HepG2 (cell line): ENCODE results near the gene ZNF248. TPM values are rescaled to one million over a fixed set of nuclear protein-coding genes. Genes with fewer than 3 reads are reported as not detected.

Experiments used
- ATAC-seq: fragments of 200-7000 bp; cut with Tn5 transposase; 3 replicates; pipeline ENCODE4 v1.9.1; 2020; ENCODE audit warnings: mild to moderate bottlenecking, moderate library complexity
- BruUV-seq: library from RNA; stranded (reverse); fragments of 400-500 nt; replicated peaks from 2 replicates; lab custom pipeline; 2021; lab: Mats Ljungman, UMichigan
- CTCF ChIA-PET: fragments of 300-600 bp; formaldehyde crosslinking; extraction: SDS; loops from one replicate; lab custom pipeline; 2021; ENCODE audit warnings: low total read pairs, inconsistent platforms, low intra/inter-chr PET ratio; lab: Yijun Ruan, JAX
- POLR2A ChIA-PET: fragments of 350-600 bp; sonication (Branson Sonifier 250); formaldehyde crosslinking; loops from one replicate; lab custom pipeline; 2020; ENCODE audit warnings: antibody characterized with exemption, inconsistent platforms; lab: Yijun Ruan, JAX
- DNase-seq: peaks from one replicate; pipeline ENCODE4 v3.0.0-alpha.2; 2015; ENCODE audit warnings: low spot score
- FAIRE-seq: peaks from 3 replicates; lab custom pipeline; 2011; peaks lifted over from hg19 to GRCh38; lab: Jason Lieb, UNC
- H2AFZ ChIP-seq: one replicate; pipeline ENCODE4 v1.6.1; 2011; ENCODE audit warnings: low read length, inconsistent platforms
- H3K27ac ChIP-seq: fragments of 300-600 bp; 3 replicates; pipeline ENCODE4 v1.8.0; 2011; ENCODE audit warnings: mixed run types, mild to moderate bottlenecking, mixed read lengths, low read length, inconsistent platforms; ENCODE audit not compliant: insufficient read depth; ENCODE audit errors: extremely low read length
- H3K27me3 ChIP-seq, 2 experiments: fragments of 200-600 bp in 1 of 2; 2 replicates in 1 of 2; 3 replicates in 1 of 2; pipeline versions ENCODE4 v1.6.0 to v1.8.0; 2011; ENCODE audit warnings: low read length in 2 of 2, mild to moderate bottlenecking in 2 of 2, moderate library complexity in 2 of 2, inconsistent platforms in 1 of 2; ENCODE audit not compliant: insufficient read depth in 2 of 2, control insufficient read depth in 1 of 2
- H3K36me3 ChIP-seq, 2 experiments: fragments of 200-600 bp in 1 of 2; replicated peaks in 1 of 2; 2 replicates in 1 of 2; 3 replicates in 1 of 2; pipeline versions ENCODE4 v1.5.1 to v1.8.0; 2011; ENCODE audit warnings: low read length in 2 of 2, inconsistent platforms in 1 of 2; ENCODE audit not compliant: insufficient read depth in 2 of 2, control insufficient read depth in 1 of 2
- H3K4me1 ChIP-seq: 2 replicates; pipeline ENCODE4 v1.5.1; 2012; ENCODE audit warnings: low read length, inconsistent platforms; ENCODE audit not compliant: insufficient read depth
- H3K4me2 ChIP-seq: 2 replicates; pipeline ENCODE4 v1.6.0; 2011; ENCODE audit warnings: low read depth, low read length, inconsistent platforms
- H3K4me3 ChIP-seq, 3 experiments: fragments of 200-600 bp in 1 of 3; sonication (generic), shearing (Covaris generic) in 1 of 3; replicated peaks in 1 of 3; 2 replicates each; pipeline ENCODE4 v1.5.1; 2011 to 2016; ENCODE audit warnings: low read length in 3 of 3, inconsistent platforms in 2 of 3, low read depth in 2 of 3, mild to moderate bottlenecking in 2 of 3, control low read depth in 1 of 3, mixed read lengths in 1 of 3; ENCODE audit not compliant: insufficient read depth in 1 of 3
- H3K79me2 ChIP-seq: one replicate; pipeline ENCODE4 v1.6.1; 2011; ENCODE audit warnings: low read length, inconsistent platforms; ENCODE audit not compliant: insufficient read depth
- H3K9ac ChIP-seq: 2 replicates; pipeline ENCODE4 v1.6.0; 2011; ENCODE audit warnings: mild to moderate bottlenecking, low read depth, low read length, inconsistent platforms; ENCODE audit not compliant: insufficient read depth
- H3K9me3 ChIP-seq: 2 replicates; pipeline ENCODE4 v1.5.1; 2012; ENCODE audit warnings: mild to moderate bottlenecking, low read length
- H4K20me1 ChIP-seq: 2 replicates; pipeline ENCODE4 v1.6.0; 2011; ENCODE audit warnings: inconsistent platforms, mild to moderate bottlenecking, low read length, moderate library complexity; ENCODE audit not compliant: insufficient read depth
- ATRX ChIP-seq: sonication (generic); formaldehyde crosslinking; IDR thresholded peaks from 2 replicates; pipeline ENCODE4 v1.4.0; 2020; ENCODE audit warnings: missing genetic modification reagents, borderline replicate concordance
- CCDC6 ChIP-seq: sonication (generic); formaldehyde crosslinking; IDR thresholded peaks from 2 replicates; pipeline ENCODE4 v1.8.1; 2022; ENCODE audit warnings: mild to moderate bottlenecking, missing genetic modification reagents, moderate library complexity
- ELF1 ChIP-seq: sonication (generic); formaldehyde crosslinking; IDR thresholded peaks from 2 replicates; pipeline ENCODE4 v1.4.0; 2020; ENCODE audit warnings: missing genetic modification reagents
- ETV6 ChIP-seq: sonication (generic); formaldehyde crosslinking; conservative IDR thresholded peaks from 2 replicates; pipeline ENCODE4 v1.4.0; 2020; ENCODE audit warnings: missing genetic modification reagents
- ISL2 ChIP-seq: sonication (generic); formaldehyde crosslinking; IDR thresholded peaks from 2 replicates; pipeline ENCODE4 v1.5.0; 2020; ENCODE audit warnings: missing genetic modification reagents
- MAFF ChIP-seq: IDR thresholded peaks from 2 replicates; pipeline ENCODE4 v1.6.1; 2011; ENCODE audit warnings: low read depth, low read length, improper control_type of control experiment
- NAIF1 ChIP-seq: sonication (generic); formaldehyde crosslinking; IDR thresholded peaks from 2 replicates; pipeline ENCODE4 v1.5.0; 2020; ENCODE audit warnings: mild to moderate bottlenecking, missing genetic modification reagents, borderline replicate concordance
- TSC22D2 ChIP-seq: sonication (generic); formaldehyde crosslinking; IDR thresholded peaks from 2 replicates; pipeline ENCODE4 v1.5.1; 2020; ENCODE audit warnings: missing genetic modification reagents, mild to moderate bottlenecking, borderline replicate concordance
- ZBTB38 ChIP-seq: sonication (generic); formaldehyde crosslinking; IDR thresholded peaks from 2 replicates; pipeline ENCODE4 v1.5.1; 2020; ENCODE audit warnings: mild to moderate bottlenecking, missing genetic modification reagents
- ZFP36 ChIP-seq: fragments of 150-350 bp; IDR thresholded peaks from 2 replicates; pipeline ENCODE4 v1.6.1; 2018; ENCODE audit warnings: borderline replicate concordance, low read length, low read depth; ENCODE audit not compliant: partially characterized antibody
- ZNF317 ChIP-seq: sonication (generic); formaldehyde crosslinking; IDR thresholded peaks from 2 replicates; pipeline ENCODE4 v1.5.0; 2020; ENCODE audit warnings: mild to moderate bottlenecking, missing genetic modification reagents
- ZNF549 ChIP-seq: sonication (generic); formaldehyde crosslinking; IDR thresholded peaks from 2 replicates; pipeline ENCODE4 v1.5.0; 2020; ENCODE audit warnings: missing genetic modification reagents
- ZNF660 ChIP-seq: sonication (generic); formaldehyde crosslinking; IDR thresholded peaks from 2 replicates; pipeline ENCODE4 v1.5.1; 2020; ENCODE audit warnings: mild to moderate bottlenecking, low read depth, missing genetic modification reagents, borderline replicate concordance
- WGBS: methylation state at CpG from one replicate; pipeline ENCODE4 v1.1.6; 2017; ENCODE audit warnings: low lambda C conversion rate; 5-methylcytosine and 5-hydroxymethylcytosine counted together
- in situ Hi-C: cut with HindIII; loops from 2 replicates; pipeline ENCODE4 v1.10.0; 2017; ENCODE audit warnings: low pct_unique_long_range_greater_than_20kb; ENCODE audit not compliant: extremely low pct_ligation_motif_present
- intact Hi-C: fragments of 100-400 bp; cut with micrococcal nuclease; formaldehyde crosslinking; loops from one replicate; pipeline ENCODE4 v1.10.0; 2022; ENCODE audit not compliant: unreplicated experiment
- polyA plus RNA-seq, 8 experiments: library from polyadenylated mRNA; depleted of rRNA in 3 of 8; stranded (reverse) in 7 of 8; unstranded in 1 of 8; fragments of >200 nt; fragmentation: Illumina TruSeq in 4 of 8; extraction: Trizol in 4 of 8; gene quantifications; 2 replicates each; pipeline versions ENCODE4 v1.2.1 to v1.2.3, GENCODE V29; 2011 to 2016; ENCODE audit warnings: low read depth in 4 of 8, missing spikeins in 1 of 8, mixed read lengths in 1 of 8; ENCODE audit not compliant: insufficient read depth in 1 of 8
- total RNA-seq, 5 experiments: library from RNA; depleted of rRNA; stranded (reverse); fragments of >200 nt; fragmentation: Illumina TruSeq; extraction: Trizol; gene quantifications; 2 replicates each; pipeline ENCODE4 v1.2.3, GENCODE V29; 2016; ENCODE audit warnings: low read depth in 1 of 5
- TF ChIP-seq, protein P1 (sequence below): sonication (generic); formaldehyde crosslinking; IDR thresholded peaks from 2 replicates; pipeline ENCODE4 v1.4.0; 2020; ENCODE audit warnings: low read depth, missing genetic modification reagents
- TF ChIP-seq, protein P2 (sequence below): sonication (generic); formaldehyde crosslinking; IDR thresholded peaks from 2 replicates; pipeline ENCODE4 v1.8.0; 2022; ENCODE audit warnings: mild to moderate bottlenecking, missing genetic modification reagents, moderate library complexity
- TF ChIP-seq, protein P3 (sequence below): sonication (generic); formaldehyde crosslinking; IDR thresholded peaks from 2 replicates; pipeline ENCODE4 v1.5.0; 2020; ENCODE audit warnings: missing genetic modification reagents

Gene ZNF248
- total and polyA plus RNA-seq, 2 of the 13 experiments (the other 11 are each of a cell fraction or from before 2014, with no cell fraction given) = 12.8 to 13.3 TPM

DNA sequence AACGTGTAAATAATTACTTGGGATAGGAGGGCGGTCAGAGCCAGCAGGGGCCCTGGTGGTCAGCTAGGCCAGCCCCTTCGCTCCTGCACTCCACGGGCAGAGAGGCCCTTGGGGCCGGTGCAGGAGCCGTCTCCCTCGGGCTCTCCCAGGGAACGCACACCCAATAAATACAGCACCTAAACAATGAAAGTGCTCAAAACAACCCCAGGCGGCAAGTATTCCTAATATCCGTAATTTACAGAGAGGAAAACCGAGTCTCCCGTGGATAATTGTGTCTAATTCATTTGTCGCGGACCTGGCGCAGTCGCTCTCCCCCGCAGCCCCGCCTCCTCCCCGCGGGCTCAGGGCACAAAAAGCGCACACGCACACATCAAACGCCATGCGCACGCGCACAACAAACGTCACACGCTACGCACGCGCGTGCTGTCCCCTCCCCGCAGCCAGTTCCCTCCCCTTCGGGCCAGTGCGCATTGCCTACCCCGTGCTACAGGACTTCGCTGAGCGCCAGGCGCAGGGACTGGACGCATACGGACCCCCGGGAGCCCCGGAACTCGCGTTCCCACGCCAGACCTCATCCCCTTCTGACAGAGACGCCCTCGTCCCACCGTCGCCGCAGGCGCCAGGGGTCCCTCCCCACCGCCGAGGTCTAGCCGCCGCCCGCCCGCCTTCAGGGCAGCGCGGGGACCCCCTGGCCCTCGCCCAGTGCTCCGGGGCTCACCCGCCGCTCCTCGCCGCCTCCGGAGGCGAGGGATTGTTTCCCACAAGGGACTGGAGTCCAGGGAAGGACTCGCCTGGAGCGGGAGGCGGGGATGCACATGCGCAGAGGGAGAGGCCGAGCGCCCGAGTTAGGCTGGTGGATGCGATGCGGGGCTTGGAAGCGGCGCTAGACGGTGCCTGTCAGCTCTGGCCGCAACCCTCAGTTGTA lies at the start of gene ZNF248 (continued):
- TF ChIP-seq, protein P1, sequence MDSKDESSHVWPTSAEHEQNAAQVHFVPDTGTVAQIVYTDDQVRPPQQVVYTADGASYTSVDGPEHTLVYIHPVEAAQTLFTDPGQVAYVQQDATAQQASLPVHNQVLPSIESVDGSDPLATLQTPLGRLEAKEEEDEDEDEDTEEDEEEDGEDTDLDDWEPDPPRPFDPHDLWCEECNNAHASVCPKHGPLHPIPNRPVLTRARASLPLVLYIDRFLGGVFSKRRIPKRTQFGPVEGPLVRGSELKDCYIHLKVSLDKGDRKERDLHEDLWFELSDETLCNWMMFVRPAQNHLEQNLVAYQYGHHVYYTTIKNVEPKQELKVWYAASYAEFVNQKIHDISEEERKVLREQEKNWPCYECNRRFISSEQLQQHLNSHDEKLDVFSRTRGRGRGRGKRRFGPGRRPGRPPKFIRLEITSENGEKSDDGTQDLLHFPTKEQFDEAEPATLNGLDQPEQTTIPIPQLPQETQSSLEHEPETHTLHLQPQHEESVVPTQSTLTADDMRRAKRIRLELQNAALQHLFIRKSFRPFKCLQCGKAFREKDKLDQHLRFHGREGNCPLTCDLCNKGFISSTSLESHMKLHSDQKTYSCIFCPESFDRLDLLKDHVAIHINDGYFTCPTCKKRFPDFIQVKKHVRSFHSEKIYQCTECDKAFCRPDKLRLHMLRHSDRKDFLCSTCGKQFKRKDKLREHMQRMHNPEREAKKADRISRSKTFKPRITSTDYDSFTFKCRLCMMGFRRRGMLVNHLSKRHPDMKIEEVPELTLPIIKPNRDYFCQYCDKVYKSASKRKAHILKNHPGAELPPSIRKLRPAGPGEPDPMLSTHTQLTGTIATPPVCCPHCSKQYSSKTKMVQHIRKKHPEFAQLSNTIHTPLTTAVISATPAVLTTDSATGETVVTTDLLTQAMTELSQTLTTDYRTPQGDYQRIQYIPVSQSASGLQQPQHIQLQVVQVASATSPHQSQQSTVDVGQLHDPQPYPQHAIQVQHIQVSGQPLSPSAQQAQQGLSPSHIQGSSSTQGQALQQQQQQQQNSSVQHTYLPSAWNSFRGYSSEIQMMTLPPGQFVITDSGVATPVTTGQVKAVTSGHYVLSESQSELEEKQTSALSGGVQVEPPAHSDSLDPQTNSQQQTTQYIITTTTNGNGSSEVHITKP (CRISPR knock-in tag) = peak; percentile 38; the same call in 1 of the 2 replicates
- TF ChIP-seq MAFF (no peak), ATRX (no peak), CCDC6 (CRISPR knock-in tag) (peak; percentile 78; the same call in 1 of the 2 replicates)

DNA sequence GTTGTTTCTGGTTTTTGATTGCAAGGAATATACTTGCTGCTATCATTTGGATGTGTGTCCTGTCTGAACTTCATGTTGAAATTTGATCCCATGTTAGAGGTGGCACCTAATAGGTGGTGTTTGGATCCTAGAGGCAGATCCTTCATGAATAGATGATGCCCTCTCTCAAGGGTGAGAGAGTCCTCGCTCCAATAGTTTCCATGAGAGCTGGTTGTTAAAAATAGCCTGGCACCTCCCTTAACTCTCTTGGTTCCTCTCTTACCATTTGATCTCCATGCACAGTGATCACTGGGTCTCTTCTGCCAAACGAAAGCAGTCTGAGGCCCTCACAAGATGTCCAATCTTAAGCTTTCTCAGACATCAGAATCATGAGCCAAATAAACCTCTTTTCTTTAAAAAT lies 49.0 kb upstream of the ZNF248 start:
- Histone ChIP-seq H3K79me2 (no peaks in the 10 kb centered on the region), H3K36me3 (no peaks in the 10 kb centered on the region), H3K4me1 (no peaks in the 10 kb centered on the region), H3K9me3 (no peaks in the 10 kb centered on the region), H3K27me3 (no peaks in the 10 kb centered on the region), H3K4me3 (no peak overlapping the region), H2AFZ (no peak overlapping the region), H3K27ac (no peak overlapping the region), H4K20me1 (no peaks in the 10 kb centered on the region), H3K9ac (no peak overlapping the region), H3K4me2 (no peak overlapping the region)
- ChIA-PET POLR2A (no interaction called here), CTCF (no interaction called here)
- in situ Hi-C loops = no loop called here
- DNase-seq (no peak), ATAC-seq (no peak), FAIRE-seq (no peak)
- WGBS = 6% methylated on average over 2 of the region's 2 CpGs
- BruUV-seq = no TSS peak
- intact Hi-C loops = no loop called here
- TF ChIP-seq ELF1 (CRISPR knock-in tag) (no peak), ETV6 (CRISPR knock-in tag) (no peak), ZBTB38 (CRISPR knock-in tag) (no peak), ZNF317 (CRISPR knock-in tag) (no peak), NAIF1 (CRISPR knock-in tag) (no peak), ZFP36 (no peak), ZNF549 (CRISPR knock-in tag) (no peak), ISL2 (CRISPR knock-in tag) (no peak), TSC22D2 (CRISPR knock-in tag) (no peak), ZNF660 (CRISPR knock-in tag) (no peak)
- TF ChIP-seq, protein P2, sequence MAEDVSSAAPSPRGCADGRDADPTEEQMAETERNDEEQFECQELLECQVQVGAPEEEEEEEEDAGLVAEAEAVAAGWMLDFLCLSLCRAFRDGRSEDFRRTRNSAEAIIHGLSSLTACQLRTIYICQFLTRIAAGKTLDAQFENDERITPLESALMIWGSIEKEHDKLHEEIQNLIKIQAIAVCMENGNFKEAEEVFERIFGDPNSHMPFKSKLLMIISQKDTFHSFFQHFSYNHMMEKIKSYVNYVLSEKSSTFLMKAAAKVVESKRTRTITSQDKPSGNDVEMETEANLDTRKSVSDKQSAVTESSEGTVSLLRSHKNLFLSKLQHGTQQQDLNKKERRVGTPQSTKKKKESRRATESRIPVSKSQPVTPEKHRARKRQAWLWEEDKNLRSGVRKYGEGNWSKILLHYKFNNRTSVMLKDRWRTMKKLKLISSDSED (CRISPR knock-in tag) = no peak
- TF ChIP-seq, protein P3, sequence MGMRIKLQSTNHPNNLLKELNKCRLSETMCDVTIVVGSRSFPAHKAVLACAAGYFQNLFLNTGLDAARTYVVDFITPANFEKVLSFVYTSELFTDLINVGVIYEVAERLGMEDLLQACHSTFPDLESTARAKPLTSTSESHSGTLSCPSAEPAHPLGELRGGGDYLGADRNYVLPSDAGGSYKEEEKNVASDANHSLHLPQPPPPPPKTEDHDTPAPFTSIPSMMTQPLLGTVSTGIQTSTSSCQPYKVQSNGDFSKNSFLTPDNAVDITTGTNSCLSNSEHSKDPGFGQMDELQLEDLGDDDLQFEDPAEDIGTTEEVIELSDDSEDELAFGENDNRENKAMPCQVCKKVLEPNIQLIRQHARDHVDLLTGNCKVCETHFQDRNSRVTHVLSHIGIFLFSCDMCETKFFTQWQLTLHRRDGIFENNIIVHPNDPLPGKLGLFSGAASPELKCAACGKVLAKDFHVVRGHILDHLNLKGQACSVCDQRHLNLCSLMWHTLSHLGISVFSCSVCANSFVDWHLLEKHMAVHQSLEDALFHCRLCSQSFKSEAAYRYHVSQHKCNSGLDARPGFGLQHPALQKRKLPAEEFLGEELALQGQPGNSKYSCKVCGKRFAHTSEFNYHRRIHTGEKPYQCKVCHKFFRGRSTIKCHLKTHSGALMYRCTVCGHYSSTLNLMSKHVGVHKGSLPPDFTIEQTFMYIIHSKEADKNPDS (CRISPR knock-in tag) = no peak
